ENCODE results near the gene ABTB2.
"Not testable (repeated sequence)": the region's sequence is repeated elsewhere in the genome, so short reads cannot be mapped to it uniquely, and the experiment has no call there.

Gene ABTB2

DNA sequence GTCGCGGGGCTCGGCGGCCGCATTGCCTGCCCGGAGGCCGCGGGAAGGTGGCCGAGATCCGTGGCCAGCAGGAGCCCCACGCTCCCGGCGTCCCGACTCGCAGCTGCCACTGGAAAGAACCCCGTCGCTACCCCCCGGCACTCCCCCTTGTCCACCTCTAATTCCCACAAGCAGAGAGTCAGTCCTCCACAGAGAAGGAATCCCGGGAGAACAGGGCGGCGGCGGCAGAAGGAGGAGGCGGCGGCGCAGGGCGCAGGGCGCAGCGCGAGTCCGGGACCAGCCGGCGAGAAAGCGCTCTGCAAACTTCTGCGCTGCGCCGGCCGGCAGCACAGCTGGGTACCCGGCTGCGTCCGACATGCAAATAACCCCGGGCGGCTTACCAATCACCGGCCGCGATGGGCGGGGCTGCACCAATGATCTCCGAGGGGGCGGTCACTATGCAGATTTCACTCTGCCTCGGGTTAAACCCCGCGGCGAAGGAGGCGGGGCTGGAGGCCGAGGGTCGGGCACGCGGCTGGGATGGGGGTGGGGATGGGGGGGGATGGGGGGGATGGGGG, at the start of gene ABTB2:
TSS of gene ABTB2 (minus strand) at position 310 of the 557 bp plus-strand sequence.
- DNase-seq = peak; percentile 91

DNA sequence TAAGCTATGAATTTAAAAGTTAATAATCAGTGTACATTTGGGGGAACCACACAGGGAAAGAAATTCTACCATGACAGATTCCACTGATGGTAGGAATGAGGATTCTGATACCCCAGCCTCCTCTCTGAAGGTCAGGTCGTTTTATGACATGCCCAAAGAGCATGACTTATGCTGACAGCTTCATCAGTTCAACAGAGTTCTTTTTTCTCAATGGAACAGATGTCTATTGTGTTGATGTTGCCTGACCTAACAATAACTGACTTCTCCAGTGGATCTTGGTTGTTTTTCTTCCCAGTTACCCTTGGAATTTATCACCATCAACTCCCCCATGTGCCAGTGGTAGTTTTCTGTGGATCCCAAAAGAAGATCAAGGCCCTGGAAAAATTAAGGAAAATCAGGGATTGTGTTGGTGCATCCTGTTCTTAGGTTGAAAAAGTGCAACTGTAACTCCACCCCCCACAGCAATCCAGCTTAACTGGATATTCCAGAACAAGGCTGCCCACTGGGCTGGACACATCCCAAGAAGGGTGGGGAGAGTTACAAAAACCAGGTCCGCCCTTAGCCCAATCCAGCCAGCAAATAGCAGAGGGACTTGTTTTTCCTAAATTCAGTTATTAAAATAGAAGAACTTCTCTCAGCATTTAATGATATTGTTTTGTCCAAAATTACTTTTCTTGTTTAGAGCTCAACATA, 49.5 kb upstream of the ABTB2 start:
- DNase-seq = no peak

DNA sequence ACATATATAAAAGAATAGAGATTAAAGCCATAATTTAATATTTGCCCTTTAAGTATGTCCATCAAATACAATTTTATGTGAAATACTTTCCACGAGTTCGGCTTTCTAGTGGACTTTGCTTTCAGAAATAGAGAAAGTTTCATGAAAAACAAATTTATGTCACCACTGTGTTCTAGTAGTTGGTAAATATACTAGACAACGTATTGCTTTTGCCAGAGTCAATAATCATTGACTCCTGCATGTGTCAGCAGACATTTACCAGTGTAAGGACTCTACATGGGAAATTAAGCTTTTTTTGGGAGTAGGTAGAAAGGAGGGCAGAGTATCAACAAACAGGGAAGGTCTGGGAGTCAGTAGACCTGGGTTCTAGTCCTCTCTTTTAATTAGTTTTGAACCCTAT, 48.6 kb upstream of the ABTB2 start:
- DNase-seq = no peak

DNA sequence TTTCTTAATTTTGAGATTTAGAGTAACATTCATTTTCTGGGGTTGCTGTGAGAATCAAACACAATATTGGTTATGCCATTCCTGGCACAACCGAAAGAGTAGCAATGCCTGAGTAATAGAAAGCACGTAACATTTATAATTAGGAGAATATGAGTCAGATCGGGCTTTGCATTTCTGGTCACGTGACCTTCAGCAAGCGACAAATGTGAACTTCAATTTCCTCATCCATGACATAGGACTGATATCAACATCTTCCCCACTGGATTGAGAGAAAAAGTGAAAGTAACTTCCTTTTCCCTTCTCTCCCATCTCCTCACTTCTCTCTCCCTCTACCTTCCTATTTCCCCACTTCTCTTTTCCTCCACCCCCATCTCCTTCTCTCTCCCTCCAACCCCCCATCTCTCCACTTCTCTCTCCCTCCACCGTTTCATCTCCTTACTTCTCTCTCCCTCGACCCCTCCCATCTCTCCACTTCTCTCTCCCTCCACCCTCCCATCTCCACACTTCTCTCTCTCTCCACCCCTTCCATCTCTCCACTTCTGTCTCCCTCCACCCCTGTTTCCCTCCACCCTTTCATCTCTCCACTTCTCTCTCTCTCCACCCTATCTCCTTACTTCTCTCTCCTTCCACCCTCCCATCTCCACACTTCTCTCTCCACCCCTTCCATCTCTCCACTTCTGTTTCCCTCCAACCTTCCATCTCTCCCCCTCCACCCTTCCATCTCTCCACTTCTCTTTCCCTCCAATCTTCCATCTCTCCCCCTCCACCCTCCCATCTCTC, 47.5 kb upstream of the ABTB2 start:
- no peak for DNase-seq

DNA sequence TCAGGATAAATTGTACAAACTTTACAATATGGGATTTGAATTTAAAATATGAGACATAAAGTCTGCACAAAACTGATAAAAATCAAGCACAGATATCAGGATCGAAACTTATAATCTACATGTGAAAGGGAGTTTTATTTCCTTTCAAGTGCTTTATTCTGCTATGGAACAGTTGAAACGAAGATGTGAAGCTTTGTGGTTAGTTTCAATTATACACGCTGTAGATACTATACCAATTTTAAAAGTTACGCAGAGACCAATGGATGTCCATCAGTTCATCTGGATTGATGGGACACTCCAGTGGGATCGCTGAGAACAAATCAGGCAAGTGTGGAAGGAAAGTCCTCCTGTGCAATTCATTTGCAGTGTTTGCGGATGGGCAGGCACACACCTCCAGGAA, 46.5 kb upstream of the ABTB2 start:
- no peak for DNase-seq

DNA sequence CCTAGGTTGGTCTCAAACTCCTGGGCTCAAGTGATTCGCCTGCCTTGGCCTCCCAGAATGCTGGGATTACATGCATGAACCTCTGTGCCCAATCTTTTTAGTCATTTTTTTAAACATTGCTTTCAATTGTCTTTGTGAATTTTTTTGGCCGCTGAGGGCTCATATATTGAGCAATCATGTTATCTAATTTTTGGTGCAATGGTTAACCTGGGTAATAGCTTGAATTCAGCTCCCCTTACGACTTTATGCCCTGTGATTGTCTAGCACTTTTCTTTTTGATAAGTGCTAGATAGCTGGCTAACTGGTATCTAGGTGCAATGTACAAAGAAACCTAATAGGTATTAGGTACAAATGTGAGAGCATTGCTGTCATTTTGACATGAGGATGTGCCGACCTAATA, 45.6 kb upstream of the ABTB2 start:
- DNase-seq = no peak

DNA sequence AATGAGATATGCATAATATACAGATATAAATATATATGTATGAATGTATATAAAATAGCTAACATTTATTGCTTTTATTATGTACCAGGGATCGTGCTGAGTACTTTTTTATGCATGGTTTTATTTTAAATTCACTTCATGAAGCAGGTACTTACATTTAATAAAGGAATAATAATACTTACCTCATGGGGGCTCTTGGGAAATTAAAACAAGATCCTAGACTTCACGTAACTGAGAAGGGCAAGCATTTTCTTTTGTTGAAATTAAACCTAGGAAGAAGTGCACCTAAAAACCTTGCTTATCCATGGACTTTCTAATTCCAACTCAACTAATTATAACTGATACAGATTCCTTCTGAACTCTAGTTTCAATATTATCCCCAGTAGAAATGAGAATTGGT, 40.0 kb upstream of the ABTB2 start:
- no peak for DNase-seq

GRCh38 chr11:34397120-34397519, 39.3 kb upstream of the ABTB2 start:
- DNase-seq = no peak

DNA sequence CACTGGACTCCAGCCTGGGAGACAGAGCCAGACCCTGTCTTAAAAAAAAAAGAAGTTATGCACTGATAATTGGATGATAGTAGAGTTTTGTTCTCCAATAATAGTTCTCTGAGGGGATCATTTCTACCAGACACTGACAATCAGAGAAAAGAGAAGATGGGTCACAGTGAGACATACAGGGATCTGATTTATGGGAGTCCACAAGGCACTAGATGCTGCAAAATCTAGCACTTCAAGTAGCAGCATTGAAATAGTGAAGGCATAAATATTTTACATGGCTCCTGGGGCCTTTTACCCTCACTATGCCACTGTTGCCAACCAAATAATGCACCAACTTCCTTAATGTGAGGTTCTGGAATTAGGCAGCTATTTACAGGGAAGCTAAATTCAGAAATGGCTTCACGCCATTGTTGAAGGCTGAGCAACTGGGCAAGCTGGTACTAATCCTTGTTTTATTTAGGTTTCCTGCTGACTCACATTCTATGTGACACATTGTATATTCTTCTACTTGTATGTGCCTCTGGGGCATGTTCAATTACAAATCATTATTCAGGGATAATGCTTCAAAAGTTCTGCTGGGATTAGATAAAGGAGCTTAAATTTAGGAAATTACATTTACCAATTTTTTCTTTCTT, 38.2 kb upstream of the ABTB2 start:
- DNase-seq = no peak

- DNase-seq = no peak
Observed at GRCh38 chr11:34394771-34395300, 37.0 kb upstream of the ABTB2 start.

DNA sequence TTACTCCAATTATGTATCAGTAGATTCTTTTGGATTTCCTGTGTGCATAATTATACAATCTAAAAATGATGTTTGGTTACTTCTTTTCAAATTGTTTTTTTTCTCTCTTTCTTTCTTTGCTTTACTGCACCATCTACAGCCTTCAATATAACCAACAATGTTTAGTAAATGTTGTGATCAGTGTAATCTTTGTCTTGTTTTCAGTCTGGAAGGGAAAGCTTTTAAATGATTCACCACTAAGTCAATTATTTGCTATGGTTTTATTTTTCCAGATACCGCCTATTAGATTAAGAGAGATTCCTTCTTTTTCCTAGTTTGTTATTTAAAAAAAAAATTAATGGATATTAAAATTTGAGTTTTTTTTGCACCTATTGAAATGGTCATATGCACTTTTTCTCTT, 29.8 kb upstream of the ABTB2 start:
- no peak for DNase-seq

DNA sequence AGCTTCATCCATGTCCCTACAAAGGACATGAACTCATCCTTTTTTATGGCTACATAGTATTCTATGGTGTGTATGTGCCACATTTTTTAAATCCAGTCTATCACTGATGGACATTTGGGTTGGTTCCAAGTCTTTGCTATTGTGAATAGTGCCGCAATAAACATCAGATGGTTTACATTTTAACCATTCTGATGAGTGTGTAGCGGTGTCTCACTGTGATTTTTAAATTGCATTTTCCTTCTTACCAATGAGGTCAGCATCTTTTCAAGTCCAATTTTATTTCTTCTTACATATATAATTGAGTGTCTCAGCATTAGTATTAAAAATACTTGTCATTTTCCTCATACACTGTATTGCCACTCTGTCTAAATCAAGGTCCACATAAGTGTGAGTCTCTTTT, 28.5 kb upstream of the ABTB2 start:
- not testable (repeated sequence) for DNase-seq

DNA sequence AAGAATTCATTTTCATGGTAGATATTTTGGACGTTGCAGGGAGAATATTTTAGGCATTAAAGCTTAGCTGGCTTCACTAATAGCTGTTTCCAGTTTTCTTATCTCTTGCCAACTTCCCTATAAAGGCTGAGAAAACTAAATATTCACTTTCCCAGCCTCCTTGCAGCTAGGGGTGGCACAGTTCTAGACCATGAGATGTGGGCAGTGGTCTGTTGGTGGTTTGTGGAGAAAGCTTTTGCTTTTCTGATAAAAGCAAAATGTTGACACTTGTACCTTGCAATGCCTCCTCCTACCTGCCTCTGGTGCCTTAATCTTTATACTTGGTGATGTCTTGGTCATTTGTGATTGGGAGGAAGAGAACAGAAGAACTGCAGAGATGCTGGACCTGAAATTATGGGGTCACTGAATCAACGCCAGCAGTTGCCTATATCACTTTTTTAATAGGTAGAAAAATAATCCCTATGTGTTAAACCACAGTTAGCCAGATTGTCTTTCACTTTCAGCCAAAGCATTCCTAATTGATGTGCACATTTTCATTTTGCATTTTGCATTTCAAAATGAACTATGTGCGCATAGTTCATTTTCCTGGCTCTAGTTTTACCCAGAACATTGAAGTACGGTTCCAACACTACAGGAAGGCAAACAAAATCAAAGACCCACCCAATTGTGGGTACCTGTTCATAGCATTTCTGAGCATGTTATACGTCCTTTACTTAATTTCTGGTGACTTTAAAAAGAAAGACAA, 24.9 kb upstream of the ABTB2 start:
- no peak for DNase-seq

- DNase-seq = no peak
Observed at GRCh38 chr11:34381775-34382174, 24.0 kb upstream of the ABTB2 start.

GRCh38 chr11:34380696-34381095, 22.9 kb upstream of the ABTB2 start:
- no peak for DNase-seq

GRCh38 chr11:34379539-34379938, 21.7 kb upstream of the ABTB2 start:
- DNase-seq = no peak

- DNase-seq = no peak
Observed at GRCh38 chr11:34379079-34379478, 21.3 kb upstream of the ABTB2 start.

- DNase-seq = no peak
Observed at GRCh38 chr11:34373727-34374126, 15.9 kb upstream of the ABTB2 start.

DNA sequence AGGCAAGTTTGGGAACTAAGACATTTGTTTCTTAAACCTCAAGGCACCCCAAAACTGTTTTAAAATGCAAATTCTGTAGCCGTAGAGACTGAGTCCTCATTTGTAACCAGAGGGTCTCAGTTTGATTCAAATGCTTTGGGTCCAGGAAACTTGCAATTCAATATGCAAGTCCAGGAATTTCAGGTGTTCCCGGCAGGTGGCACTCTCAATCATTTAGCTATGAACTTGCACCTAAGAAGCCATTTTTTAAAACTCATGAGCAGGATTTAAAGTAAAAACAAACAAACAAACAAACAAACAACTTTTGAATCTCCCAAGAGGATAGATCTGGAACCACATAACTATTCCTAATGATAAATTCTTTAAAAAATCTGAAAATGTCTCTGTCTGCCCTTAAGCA, 8.7 kb upstream of the ABTB2 start:
- DNase-seq = no peak

DNA sequence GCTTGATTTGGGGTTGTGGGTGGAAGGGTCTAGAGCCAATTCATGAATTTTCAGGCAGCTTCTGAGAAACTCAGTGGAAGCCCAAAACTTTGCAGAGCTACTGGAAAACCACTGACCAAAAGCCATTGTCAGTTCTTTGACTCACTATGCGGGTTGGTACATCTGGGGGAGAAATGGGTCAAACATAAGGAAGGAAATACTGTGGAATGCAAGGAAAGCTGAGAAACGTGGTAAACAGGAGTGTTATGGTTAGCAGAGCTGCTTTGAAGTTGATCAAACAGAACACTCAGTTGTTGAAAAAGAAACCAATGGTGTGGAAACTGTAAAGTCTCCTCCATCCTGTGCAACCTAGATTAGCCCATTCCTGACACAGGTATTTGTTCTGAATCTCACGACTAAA, 6.3 kb upstream of the ABTB2 start:
- DNase-seq = no peak

GRCh38 chr11:34363363-34364084, 5.7 kb upstream of the ABTB2 start:
- no peak for DNase-seq

DNA sequence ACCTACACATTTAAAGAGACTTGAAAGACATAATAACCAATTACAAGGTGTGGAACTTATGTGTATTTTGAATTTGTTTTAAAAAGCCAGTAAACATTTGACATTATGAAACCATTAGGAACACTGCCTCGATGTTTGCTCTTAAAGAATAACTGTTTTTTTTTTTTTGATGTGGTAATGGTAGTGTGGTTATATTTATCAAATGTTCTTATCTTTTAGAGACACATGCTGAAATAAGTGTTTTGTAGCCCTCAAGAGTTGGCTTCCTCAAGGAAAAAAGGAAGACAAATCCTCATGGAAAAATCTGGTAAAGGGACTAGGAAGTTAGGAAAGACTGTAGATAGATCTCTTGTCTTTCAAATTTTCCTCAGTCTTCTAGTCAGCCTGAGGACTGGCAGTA, 2.2 kb upstream of the ABTB2 start:
- DNase-seq = no peak
